ENCODE measurements around the gene HM13. TPM values are rescaled to one million over a fixed set of nuclear protein-coding genes. Genes with fewer than 3 reads are reported as not detected.
"Not testable (repeated sequence)": the region's sequence is repeated elsewhere in the genome, so short reads cannot be mapped to it uniquely, and the experiment has no call there.

Gene HM13
- 100 to 1,000 TPM; 191 to 210 (median 195) TPM for total RNA-seq

GRCh38 chr20:31514154-31515071, at the start of gene HM13:
TSS of gene HM13 (plus strand) at chr20:31514442. CDS start at chr20:31514552, 110 bp downstream.
- peaks cover 3% of the 10 kb centered on the region for H3K36me3 Mint-ChIP-seq (ENCODE audit: insufficient read depth)
- H3K9me3 Mint-ChIP-seq: no peaks in the 10 kb centered on the region
- peak; percentile 89 to 90 for ATAC-seq
- H3K4me1 Mint-ChIP-seq (ENCODE audit: low read depth): peaks cover 8% of the 10 kb centered on the region
- no peak within 1 kb of the TSS for H3K4me3 Mint-ChIP-seq
- no peaks in the 10 kb centered on the region for H3K27me3 Mint-ChIP-seq (ENCODE audit: low read depth)
- peak; percentile 85 for DNase-seq

GRCh38 chr20:31470946-31471345, 43.3 kb upstream of the HM13 start:
- not testable (repeated sequence) for H3K4me3 Mint-ChIP-seq; ATAC-seq; H3K36me3 Mint-ChIP-seq (ENCODE audit: insufficient read depth); DNase-seq; H3K4me1 Mint-ChIP-seq (ENCODE audit: low read depth); H3K9me3 Mint-ChIP-seq
- H3K27me3 Mint-ChIP-seq (ENCODE audit: low read depth): peaks cover 20% of the 10 kb centered on the region

GRCh38 chr20:31472395-31473330, 41.6 kb upstream of the HM13 start:
- Mint-ChIP-seq H3K4me3 (no peak overlapping the region), H3K4me1 (ENCODE audit: low read depth) (peaks cover 6% of the 10 kb centered on the region), H3K9me3 (no peaks in the 10 kb centered on the region), H3K36me3 (ENCODE audit: insufficient read depth) (no peaks in the 10 kb centered on the region), H3K27me3 (ENCODE audit: low read depth) (peaks cover 38% of the 10 kb centered on the region)
- DNase-seq (no peak), ATAC-seq (no peak)

- Mint-ChIP-seq H3K27me3 (ENCODE audit: low read depth) (peaks cover 38% of the 10 kb centered on the region), H3K4me3 (no peak overlapping the region), H3K36me3 (ENCODE audit: insufficient read depth) (no peaks in the 10 kb centered on the region), H3K4me1 (ENCODE audit: low read depth) (peaks cover 6% of the 10 kb centered on the region), H3K9me3 (no peaks in the 10 kb centered on the region)
- DNase-seq (no peak), ATAC-seq (no peak)
These were observed 40.7 kb upstream of the HM13 start for GRCh38 chr20:31473331-31474096.

GRCh38 chr20:31474097-31474436, 40.2 kb upstream of the HM13 start:
- Mint-ChIP-seq H3K36me3 (ENCODE audit: insufficient read depth) (no peaks in the 10 kb centered on the region), H3K4me3 (no peak overlapping the region), H3K27me3 (ENCODE audit: low read depth) (peaks cover 38% of the 10 kb centered on the region), H3K9me3 (no peaks in the 10 kb centered on the region), H3K4me1 (ENCODE audit: low read depth) (peaks cover 6% of the 10 kb centered on the region)
- ATAC-seq (no peak), DNase-seq (no peak)

GRCh38 chr20:31474758-31475427, 39.3 kb upstream of the HM13 start, which contains the start of the genes DEFB124 and REM1:
TSS of gene DEFB124 (minus strand) at chr20:31475127. CDS start at chr20:31473013, 2,114 bp downstream.
TSS of gene REM1 (plus strand) at chr20:31475288. CDS start at chr20:31476446, 1,158 bp downstream.
- peaks cover 6% of the 10 kb centered on the region for H3K4me1 Mint-ChIP-seq (ENCODE audit: low read depth)
- no peaks in the 10 kb centered on the region for H3K36me3 Mint-ChIP-seq (ENCODE audit: insufficient read depth)
- H3K4me3 Mint-ChIP-seq: no peak within 1 kb of the TSS
- DNase-seq: no peak
- H3K27me3 Mint-ChIP-seq (ENCODE audit: low read depth): peaks cover 38% of the 10 kb centered on the region
- peak in 1 of 2 donors; percentile 40 for ATAC-seq
- H3K9me3 Mint-ChIP-seq: no peaks in the 10 kb centered on the region

- Mint-ChIP-seq H3K4me3 (no peak overlapping the region), H3K9me3 (no peaks in the 10 kb centered on the region), H3K36me3 (ENCODE audit: insufficient read depth) (no peaks in the 10 kb centered on the region), H3K4me1 (ENCODE audit: low read depth) (peaks cover 6% of the 10 kb centered on the region), H3K27me3 (ENCODE audit: low read depth) (peaks cover 38% of the 10 kb centered on the region)
- DNase-seq (no peak), ATAC-seq (peak in 1 of 2 donors; percentile 14)
These were observed 38.6 kb upstream of the HM13 start for GRCh38 chr20:31475472-31476293.

- Mint-ChIP-seq H3K27me3 (ENCODE audit: low read depth) (peaks cover 41% of the 10 kb centered on the region), H3K9me3 (no peaks in the 10 kb centered on the region), H3K4me3 (no peak overlapping the region), H3K4me1 (ENCODE audit: low read depth) (peaks cover 6% of the 10 kb centered on the region), H3K36me3 (ENCODE audit: insufficient read depth) (no peaks in the 10 kb centered on the region)
- ATAC-seq: no peak
- DNase-seq: no peak
These were observed 38.0 kb upstream of the HM13 start for GRCh38 chr20:31476294-31476585.

GRCh38 chr20:31476643-31477215, 37.5 kb upstream of the HM13 start:
- Mint-ChIP-seq H3K27me3 (ENCODE audit: low read depth) (peaks cover 41% of the 10 kb centered on the region), H3K36me3 (ENCODE audit: insufficient read depth) (no peaks in the 10 kb centered on the region), H3K4me1 (ENCODE audit: low read depth) (peaks cover 6% of the 10 kb centered on the region), H3K4me3 (no peak overlapping the region), H3K9me3 (no peaks in the 10 kb centered on the region)
- no peak for DNase-seq
- no peak for ATAC-seq

GRCh38 chr20:31484001-31484400, 30.2 kb upstream of the HM13 start:
- Mint-ChIP-seq H3K9me3 (no peaks in the 10 kb centered on the region), H3K27me3 (ENCODE audit: low read depth) (peaks cover 31% of the 10 kb centered on the region), H3K4me1 (ENCODE audit: low read depth) (peaks cover 3% of the 10 kb centered on the region), H3K36me3 (ENCODE audit: insufficient read depth) (no peaks in the 10 kb centered on the region), H3K4me3 (no peak overlapping the region)
- DNase-seq (no peak), ATAC-seq (no peak)

GRCh38 chr20:31485450-31486339, 28.5 kb upstream of the HM13 start:
- H3K4me3 Mint-ChIP-seq: no peak overlapping the region
- H3K4me1 Mint-ChIP-seq (ENCODE audit: low read depth): peaks cover 3% of the 10 kb centered on the region

GRCh38 chr20:31488115-31488514, 26.1 kb upstream of the HM13 start:
- H3K36me3 Mint-ChIP-seq (ENCODE audit: insufficient read depth): no peaks in the 10 kb centered on the region
- ATAC-seq (no peak), DNase-seq (no peak)
- peaks cover 3% of the 10 kb centered on the region for H3K4me1 Mint-ChIP-seq (ENCODE audit: low read depth)
- H3K27me3 Mint-ChIP-seq (ENCODE audit: low read depth): peaks cover 24% of the 10 kb centered on the region
- no peaks in the 10 kb centered on the region for H3K9me3 Mint-ChIP-seq
- no peak overlapping the region for H3K4me3 Mint-ChIP-seq

More at GRCh38 chr20:31485450-31486339, 28.5 kb upstream of the HM13 start:
- Mint-ChIP-seq H3K27me3 (ENCODE audit: low read depth) (peaks cover 31% of the 10 kb centered on the region), H3K9me3 (no peaks in the 10 kb centered on the region), H3K36me3 (ENCODE audit: insufficient read depth) (no peaks in the 10 kb centered on the region)
- ATAC-seq (no peak), DNase-seq (no peak)
